PC-3 (cell line): ENCODE results near the gene EXOC2. TPM values are rescaled to one million over a fixed set of nuclear protein-coding genes. Genes with fewer than 3 reads are reported as not detected.
A peak's percentile ranks its signal among the peaks of the same experiment; 100 is the strongest.

Experiments used
- ATAC-seq: fragments of 200-7000 bp; cut with Tn5 transposase; 2 replicates; pipeline ENCODE4 v1.9.1; 2020; ENCODE audit warnings: mild to moderate bottlenecking, moderate library complexity
- BruUV-seq: library from RNA; stranded (reverse); fragments of 400-500 nt; replicated peaks from 2 replicates; lab custom pipeline; 2021; lab: Mats Ljungman, UMichigan
- CTCF ChIA-PET: fragments of 300-600 bp; sonication (Branson Sonifier 250); formaldehyde crosslinking; loops from one replicate; lab custom pipeline; 2022; ENCODE audit warnings: antibody characterized with exemption; lab: Charles Lee
- POLR2A ChIA-PET: fragments of 300-600 bp; sonication (Branson Sonifier 250); formaldehyde crosslinking; loops from one replicate; lab custom pipeline; 2022; ENCODE audit warnings: antibody characterized with exemption; ENCODE audit not compliant: unreplicated experiment; lab: Charles Lee
- DNase-seq: peaks from one replicate; pipeline ENCODE4 v3.0.0-alpha.2; 2015
- H2AFZ ChIP-seq: fragments of 300-600 bp; sonication (generic); 2 replicates; pipeline ENCODE4 v1.6.0; 2016; ENCODE audit warnings: antibody characterized with exemption, low read length
- H3F3A ChIP-seq: fragments of 300-600 bp; sonication (generic); one replicate; pipeline ENCODE4 v1.6.0; 2017; ENCODE audit warnings: antibody characterized with exemption, low read length, control low read depth, mild to moderate bottlenecking; ENCODE audit not compliant: unreplicated experiment
- H3K27ac ChIP-seq: fragments of 300-600 bp; sonication (generic); 2 replicates; pipeline ENCODE4 v1.5.1; 2016; ENCODE audit warnings: mild to moderate bottlenecking, low read length
- H3K27me3 ChIP-seq: fragments of 300-600 bp; sonication (generic); 2 replicates; pipeline ENCODE4 v1.6.1; 2016; ENCODE audit warnings: low read length, mixed read lengths
- H3K36me3 ChIP-seq: fragments of 300-600 bp; sonication (generic); 2 replicates; pipeline ENCODE4 v1.6.1; 2016; ENCODE audit warnings: low read depth, mixed run types, low read length, mixed read lengths
- H3K4me1 ChIP-seq: fragments of 300-600 bp; sonication (generic); 2 replicates; pipeline ENCODE4 v1.5.1; 2016; ENCODE audit warnings: low read length; ENCODE audit not compliant: insufficient read depth
- H3K4me2 ChIP-seq: fragments of 300-600 bp; sonication (generic); 2 replicates; pipeline ENCODE4 v1.6.0; 2016; ENCODE audit warnings: low read length
- H3K4me3 ChIP-seq: fragments of 300-600 bp; sonication (generic); 2 replicates; pipeline ENCODE4 v1.5.1; 2016; ENCODE audit warnings: mild to moderate bottlenecking, low read length, mixed read lengths
- H3K79me2 ChIP-seq: fragments of 300-600 bp; sonication (generic); 2 replicates; pipeline ENCODE4 v1.6.1; 2017; ENCODE audit warnings: low read length, mixed read lengths
- H3K9ac ChIP-seq: fragments of 300-600 bp; sonication (generic); 2 replicates; pipeline ENCODE4 v1.6.0; 2016; ENCODE audit warnings: mild to moderate bottlenecking, low read length
- H3K9me2 ChIP-seq: fragments of 300-600 bp; sonication (generic); replicated peaks from 2 replicates; pipeline ENCODE4 v1.6.1; 2016; ENCODE audit warnings: mixed run types, low read length, mixed read lengths
- H3K9me3 ChIP-seq: fragments of 300-600 bp; sonication (generic); 2 replicates; pipeline ENCODE4 v1.6.1; 2016; ENCODE audit warnings: low read length, mixed read lengths
- H4K20me1 ChIP-seq: fragments of 300-600 bp; sonication (generic); 2 replicates; pipeline ENCODE4 v1.6.1; 2016; ENCODE audit warnings: low read length, mixed read lengths
- CTCF ChIP-seq: fragments of 300-600 bp; sonication (generic); conservative IDR thresholded peaks from 2 replicates; pipeline ENCODE4 v1.5.1; 2017; ENCODE audit warnings: antibody characterized with exemption, low read depth, mild to moderate bottlenecking, low read length
- EZH2 ChIP-seq: fragments of 300-600 bp; sonication (generic); IDR thresholded peaks from one replicate; pipeline ENCODE4 v1.6.1; 2017; ENCODE audit warnings: antibody characterized with exemption, mild to moderate bottlenecking, low read length; ENCODE audit not compliant: unreplicated experiment
- EZH2phosphoT487 ChIP-seq: fragments of 300-600 bp; sonication (generic); IDR thresholded peaks from 2 replicates; pipeline ENCODE4 v1.6.1; 2018; ENCODE audit warnings: mild to moderate bottlenecking, antibody characterized with exemption, low read length, borderline replicate concordance
- intact Hi-C: fragments of 100-400 bp; cut with micrococcal nuclease; formaldehyde crosslinking; loops from 2 replicates; pipeline ENCODE4 v1.9.0; 2023
- total RNA-seq: library from RNA; depleted of rRNA; stranded (reverse); fragments of >200 nt; gene quantifications from 2 replicates; pipeline ENCODE4 v1.2.3, GENCODE V29; 2014

Gene EXOC2
- total RNA-seq, 1 experiment from 2014 or later: 27.7 TPM

- H3K27me3 ChIP-seq: no peaks in the 10 kb centered on the region
- intact Hi-C loops: loop anchor here (1.0 to 5.0 kb wide), 3 partner anchors 128 to 803 kb away; no protein-coding TSS in a partner anchor
- no peak for DNase-seq
Measured at GRCh38 chr6:593907-594212, 99.1 kb downstream of the EXOC2 start.

DNA sequence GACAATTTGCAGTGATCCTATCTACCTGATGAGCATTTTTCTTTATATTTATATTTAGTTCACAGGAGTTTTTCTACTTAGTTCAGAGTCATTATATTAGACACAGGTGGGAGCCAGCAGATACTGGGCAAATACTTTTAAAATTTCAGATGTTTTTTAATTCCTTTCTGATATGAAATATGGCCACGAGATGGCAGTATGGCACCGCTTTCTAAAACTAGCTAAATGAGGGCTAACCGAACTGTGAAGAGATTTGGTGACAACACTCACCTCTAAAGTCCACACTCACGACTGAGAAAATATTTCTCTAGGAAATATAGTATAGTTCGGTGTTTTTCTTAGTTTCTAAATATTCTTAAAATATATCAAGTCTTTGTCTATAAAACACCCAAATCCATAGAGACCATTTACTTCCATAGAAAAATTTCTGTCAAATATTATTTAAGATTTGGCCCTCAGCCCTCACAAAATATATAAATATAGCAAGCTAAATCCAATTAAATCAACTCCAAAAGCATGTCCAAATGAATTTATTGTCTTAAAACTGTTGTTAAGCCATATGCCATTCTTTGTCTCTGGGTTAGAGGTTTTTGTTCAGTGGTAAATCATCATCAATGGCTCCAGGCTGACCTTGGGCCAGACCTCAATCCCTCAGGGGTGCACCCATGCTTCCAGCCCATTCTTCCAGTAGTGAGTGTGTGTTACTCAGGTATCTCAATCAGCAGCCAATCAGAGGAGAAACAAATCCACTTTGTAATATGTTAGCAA, 99.6 kb downstream of the EXOC2 start:
- DNase-seq (peak; percentile 82), ATAC-seq (peak; percentile 75)
- Histone ChIP-seq H3K27ac (no peak overlapping the region), H3K79me2 (no peaks in the 10 kb centered on the region), H3K4me2 (no peak overlapping the region), H3F3A (no peaks in the 10 kb centered on the region), H3K4me1 (no peaks in the 10 kb centered on the region), H3K9me2 (no peaks in the 10 kb centered on the region), H4K20me1 (no peaks in the 10 kb centered on the region), H2AFZ (no peak overlapping the region), H3K9ac (no peak overlapping the region), H3K36me3 (peaks cover 28% of the 10 kb centered on the region), H3K4me3 (no peak overlapping the region), H3K27me3 (no peaks in the 10 kb centered on the region), H3K9me3 (no peaks in the 10 kb centered on the region)
- ChIA-PET POLR2A (no interaction called here), CTCF (interaction anchor here (0.5 to 0.7 kb wide), 6 partner anchors 39 to 320 kb away, joined by 3 to 4 read pairs (median 3); no protein-coding TSS in a partner anchor)
- intact Hi-C loops: loop anchor here (1.0 to 5.0 kb wide), 3 partner anchors 129 to 804 kb away; no protein-coding TSS in a partner anchor
- TF ChIP-seq EZH2phosphoT487 (no peak), CTCF (peak; percentile 74)
- no TSS peak for BruUV-seq

More at GRCh38 chr6:593907-594212, 99.1 kb downstream of the EXOC2 start:
- Histone ChIP-seq H4K20me1 (no peaks in the 10 kb centered on the region), H3K9me2 (no peaks in the 10 kb centered on the region), H3K9ac (no peak overlapping the region), H3K79me2 (no peaks in the 10 kb centered on the region), H3K4me1 (no peaks in the 10 kb centered on the region), H3K4me2 (no peak overlapping the region), H3K9me3 (no peaks in the 10 kb centered on the region), H3K36me3 (peaks cover 31% of the 10 kb centered on the region), H3F3A (no peaks in the 10 kb centered on the region), H3K27ac (no peak overlapping the region), H2AFZ (no peak overlapping the region), H3K4me3 (no peak overlapping the region)
- peak; percentile 29 for ATAC-seq
- ChIA-PET POLR2A (interaction anchor here (0.6 kb wide), 1 partner anchor 880 kb away, joined by 3 read pairs; no protein-coding TSS in a partner anchor), CTCF (no interaction called here)
- no TSS peak for BruUV-seq
- TF ChIP-seq CTCF: no peak
- TF ChIP-seq EZH2: no peak
- no peak for TF ChIP-seq EZH2phosphoT487

GRCh38 chr6:589090-589489, 103.8 kb downstream of the EXOC2 start:
- no peaks in the 10 kb centered on the region for H3K9me3 ChIP-seq
- no peaks in the 10 kb centered on the region for H3F3A ChIP-seq
- no peaks in the 10 kb centered on the region for H4K20me1 ChIP-seq
- H3K4me1 ChIP-seq: no peaks in the 10 kb centered on the region
- H3K79me2 ChIP-seq: no peaks in the 10 kb centered on the region
- H3K9ac ChIP-seq: no peak overlapping the region
- DNase-seq (no peak), ATAC-seq (no peak)
- POLR2A ChIA-PET: no interaction called here
- H3K27ac ChIP-seq: no peak overlapping the region
- no TSS peak for BruUV-seq
- no peak overlapping the region for H3K4me3 ChIP-seq
- H3K36me3 ChIP-seq: peaks cover 16% of the 10 kb centered on the region
- no peak overlapping the region for H2AFZ ChIP-seq
- intact Hi-C loops: no loop called here
- no peaks in the 10 kb centered on the region for H3K9me2 ChIP-seq
- CTCF ChIA-PET: no interaction called here
- H3K27me3 ChIP-seq: no peaks in the 10 kb centered on the region
- TF ChIP-seq EZH2phosphoT487 (no peak), EZH2 (no peak), CTCF (no peak)
- H3K4me2 ChIP-seq: no peak overlapping the region
